HUDEP-2 (cell line): ENCODE results near the gene KIAA0825.

Experiments used
- DNase-seq, 76 experiments: peaks; one replicate each; lab custom pipeline; 2025; ENCODE audit not compliant: unreplicated experiment in 76 of 76; lab: John Stamatoyannopoulos, UW

The KIAA0825 gene

DNA sequence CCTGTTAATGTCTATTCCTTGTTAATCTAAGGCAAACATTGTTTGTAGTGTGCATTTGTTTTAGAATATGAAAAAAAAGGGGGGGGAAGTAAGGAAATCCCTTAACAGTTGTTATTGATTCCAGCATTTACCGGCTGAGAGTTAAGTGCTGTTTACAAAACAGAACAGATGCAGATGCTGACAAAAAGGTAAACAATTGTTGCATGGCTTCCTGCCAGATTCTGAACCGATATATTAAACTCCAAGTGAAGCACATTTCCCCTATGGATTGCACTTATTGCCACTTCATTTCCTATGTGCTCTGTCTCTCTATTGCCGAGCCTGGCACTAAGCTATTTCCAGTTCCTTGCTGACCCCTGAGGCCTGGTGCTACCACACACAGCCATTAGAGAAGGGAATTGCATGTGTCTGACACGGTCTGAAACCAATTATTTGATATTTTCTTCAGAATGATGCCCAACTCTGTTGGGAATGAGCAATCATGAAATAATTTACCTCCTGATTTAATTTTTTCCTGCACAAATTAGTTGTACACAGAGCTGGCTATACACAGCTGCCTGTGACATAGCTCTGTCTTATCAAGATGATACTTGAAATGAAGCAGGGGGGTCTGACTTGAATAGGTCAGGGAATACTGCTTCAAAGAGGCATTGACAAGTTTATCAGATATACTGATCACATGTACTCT, 109.8 kb downstream of the KIAA0825 start:
- no peak for DNase-seq

DNA sequence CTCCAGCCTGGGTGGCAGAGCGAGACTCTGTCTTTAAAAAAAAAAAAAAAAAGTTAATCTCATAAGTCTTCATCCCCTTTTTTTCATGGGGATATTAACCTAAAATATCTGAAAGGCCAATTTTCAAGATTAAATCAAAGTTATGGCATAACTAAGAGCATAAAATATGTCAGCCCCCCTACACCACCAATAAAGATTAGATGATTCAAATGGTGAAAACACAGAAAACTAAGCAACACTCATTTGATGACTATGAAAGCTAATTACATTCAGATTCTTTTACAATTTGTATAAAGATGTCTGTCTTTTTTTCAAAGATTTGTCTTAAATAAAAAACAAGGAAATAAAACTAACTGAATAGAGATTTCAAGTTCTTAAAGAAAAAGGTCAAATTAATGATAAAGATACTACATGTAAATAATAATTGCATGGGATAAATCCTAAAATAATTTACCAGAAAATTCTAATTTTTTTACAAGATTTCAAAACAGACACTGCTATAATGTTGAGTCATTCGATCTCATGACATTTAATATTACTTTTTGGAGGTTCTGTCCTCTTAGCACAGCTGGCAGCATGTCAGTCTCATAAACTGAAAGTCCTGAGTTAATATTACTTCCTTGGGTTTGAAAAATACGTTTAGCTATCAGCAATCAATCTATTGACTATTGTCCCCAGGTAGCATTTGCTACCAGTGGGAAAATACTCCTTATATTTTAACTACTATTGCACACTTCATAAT, 112.9 kb downstream of the KIAA0825 start:
- no peak for DNase-seq

DNA sequence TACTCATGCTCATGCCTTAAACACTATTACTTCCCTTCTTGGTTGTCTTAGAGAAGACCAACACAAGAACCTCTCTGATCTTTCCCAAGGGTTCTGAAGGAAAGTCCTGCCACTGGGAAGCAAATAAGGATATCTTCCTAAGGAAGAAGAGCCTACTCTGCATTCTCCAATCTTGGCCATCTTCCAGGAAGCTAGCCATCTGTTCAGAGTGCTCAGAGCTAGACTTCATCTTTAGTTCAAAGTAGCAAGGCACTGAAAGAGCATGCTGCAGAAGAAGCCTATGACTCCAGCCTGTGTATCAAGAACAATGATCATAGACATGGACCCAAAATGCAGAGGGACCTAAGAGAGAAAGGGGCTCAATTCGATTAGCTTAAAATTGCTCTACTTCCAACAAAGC, 114.7 kb downstream of the KIAA0825 start:
- DNase-seq: no peak

DNA sequence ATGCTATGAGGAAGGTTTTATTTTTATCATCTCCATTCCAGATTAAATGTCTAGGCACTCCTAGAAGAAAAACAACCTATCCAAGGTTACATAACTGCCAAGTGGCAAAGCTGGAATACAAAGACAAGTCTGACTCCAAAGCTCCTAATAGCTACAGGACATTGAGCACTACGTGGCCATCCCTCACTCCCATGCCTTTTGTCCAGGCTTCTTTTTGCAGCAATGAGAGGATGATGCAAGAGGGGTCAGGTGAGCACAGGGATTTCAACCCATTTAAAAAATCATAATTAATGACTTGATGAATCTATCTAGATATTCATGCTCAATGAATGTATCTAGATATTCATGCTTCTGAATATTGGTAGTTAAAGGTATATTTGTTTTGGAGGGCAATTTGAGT, 117.0 kb downstream of the KIAA0825 start:
- DNase-seq: no peak

DNA sequence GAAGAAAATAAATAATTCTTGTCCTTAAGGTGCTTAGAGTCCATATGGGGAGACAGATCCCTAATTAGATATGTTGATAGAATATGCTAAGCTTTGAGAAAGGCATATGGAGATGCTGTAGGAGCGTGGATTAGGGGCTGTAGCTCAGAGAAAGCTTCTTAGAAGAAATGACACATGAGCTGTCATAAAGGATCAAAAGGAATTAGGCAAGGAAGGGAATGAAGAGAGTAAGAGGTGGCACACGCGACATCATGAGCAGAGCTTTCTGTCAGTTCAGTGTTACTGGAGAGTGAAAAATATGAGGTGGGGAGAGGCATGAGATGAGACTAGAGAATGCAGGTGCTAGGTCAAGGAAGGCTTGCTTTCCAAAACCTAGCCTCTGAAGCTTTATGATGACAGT, 118.6 kb downstream of the KIAA0825 start:
- no peak for DNase-seq

DNA sequence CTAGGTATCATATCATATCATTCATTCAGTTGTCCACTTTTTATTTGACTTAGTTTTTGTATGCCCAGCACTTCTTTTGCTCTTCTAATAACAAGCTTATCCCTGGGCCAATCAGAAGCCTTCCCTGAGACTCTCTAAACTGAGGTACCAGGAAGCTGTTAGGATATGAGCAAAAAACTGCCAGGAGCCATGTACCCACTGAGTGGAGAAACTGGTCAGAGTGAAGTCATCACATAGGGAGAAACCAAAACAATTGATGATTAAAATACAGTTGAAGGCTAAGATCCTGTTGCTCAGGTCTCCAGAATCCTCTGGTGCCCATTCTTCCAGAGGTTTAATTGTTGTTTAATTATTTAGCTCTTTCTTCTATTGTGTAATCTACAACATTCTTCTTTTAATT, 120.2 kb downstream of the KIAA0825 start:
- no peak for DNase-seq

DNA sequence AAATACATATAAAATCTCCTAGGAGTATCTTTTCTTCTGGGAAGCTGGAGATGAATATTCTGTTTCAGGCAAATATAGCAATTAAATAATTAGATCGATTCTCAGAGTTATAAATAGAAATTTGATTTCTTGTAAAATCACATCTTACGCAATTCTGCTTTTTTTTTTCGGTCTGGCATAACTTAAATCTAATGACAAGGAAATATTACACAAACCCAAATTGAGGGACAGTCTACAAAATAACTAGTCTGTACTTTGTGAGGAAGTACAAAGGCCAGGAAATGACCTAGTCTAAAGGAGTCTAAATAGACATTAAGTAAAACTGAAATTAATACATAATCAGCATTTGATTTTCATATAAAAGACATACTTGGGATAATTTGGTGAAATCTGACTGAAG, 133.3 kb downstream of the KIAA0825 start:
- no peak for DNase-seq

DNA sequence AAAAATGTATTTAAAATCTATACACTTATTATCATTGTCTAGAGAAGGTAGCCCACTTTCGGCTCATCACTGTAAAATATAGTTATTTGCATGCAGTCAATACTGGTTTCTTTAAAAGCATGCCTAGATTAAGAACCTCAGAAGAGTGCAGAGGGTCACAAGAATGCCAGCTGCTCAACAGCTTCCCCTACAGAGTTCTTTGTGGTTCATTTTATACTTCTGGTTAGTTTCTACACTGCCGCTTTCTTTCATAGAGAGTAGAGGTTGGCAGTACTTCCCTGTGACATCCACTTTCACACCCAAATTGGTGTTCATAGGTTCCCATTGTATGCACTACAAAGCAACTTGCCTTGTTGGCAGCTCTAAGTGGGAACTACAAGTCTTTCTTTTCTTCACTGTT, 137.3 kb downstream of the KIAA0825 start:
- no peak for DNase-seq

DNA sequence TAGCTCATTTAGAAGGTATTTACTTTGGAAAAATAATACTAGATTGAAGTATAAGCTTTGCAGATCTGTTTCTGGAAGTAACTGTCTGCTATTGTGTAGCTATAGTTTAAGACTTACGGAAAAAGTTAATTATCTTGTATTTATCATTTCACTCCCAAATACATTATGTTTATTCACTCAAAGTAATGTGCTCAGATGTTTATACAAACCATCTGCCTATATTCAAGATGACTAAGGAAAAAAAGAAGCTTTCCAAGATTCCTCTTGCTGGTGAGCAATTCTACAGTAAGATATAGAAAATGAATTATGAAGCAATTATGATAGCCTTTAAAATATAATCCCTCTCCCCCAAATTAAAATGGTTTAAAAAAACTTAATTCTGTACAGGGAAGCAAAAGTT, 137.9 kb downstream of the KIAA0825 start:
- DNase-seq: no peak

DNA sequence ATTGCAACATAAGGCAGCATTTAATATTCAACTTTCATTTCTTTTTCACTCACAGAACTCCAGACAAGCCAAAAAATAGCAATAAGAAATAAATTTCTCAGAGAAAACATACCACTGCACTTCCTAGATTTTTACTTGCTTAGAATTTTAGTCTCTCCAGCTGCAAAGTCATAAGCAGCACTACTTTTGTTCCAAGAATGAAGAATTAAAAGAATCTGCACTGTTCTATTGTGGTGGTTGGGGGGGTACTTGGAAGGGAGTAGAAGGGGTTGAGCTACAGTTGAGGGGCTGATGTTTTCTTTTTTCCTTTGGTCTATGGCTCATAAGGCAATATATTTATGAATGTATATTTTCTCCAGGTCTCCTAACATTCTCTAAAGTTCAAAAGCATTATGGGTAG, 144.5 kb downstream of the KIAA0825 start:
- DNase-seq: no peak

DNA sequence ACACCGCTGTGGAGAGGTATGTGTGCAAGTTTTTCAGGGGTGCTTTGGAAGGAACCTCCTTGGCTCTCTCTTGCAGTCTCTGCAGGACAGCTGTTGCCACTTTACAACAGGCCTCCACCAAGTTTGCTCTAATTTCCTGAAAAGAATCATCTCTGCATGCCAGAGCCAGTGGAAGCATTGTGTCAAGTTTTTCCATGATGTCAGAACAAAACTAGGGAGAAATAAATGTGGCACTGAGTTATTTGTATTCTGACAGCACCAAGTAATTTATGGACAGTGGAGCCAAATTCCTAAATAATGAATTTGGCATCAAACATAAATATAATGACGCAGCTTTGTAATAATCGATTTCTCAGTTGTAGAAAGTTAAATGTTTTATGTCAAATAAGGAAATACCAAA, 146.9 kb downstream of the KIAA0825 start:
- DNase-seq: no peak

DNA sequence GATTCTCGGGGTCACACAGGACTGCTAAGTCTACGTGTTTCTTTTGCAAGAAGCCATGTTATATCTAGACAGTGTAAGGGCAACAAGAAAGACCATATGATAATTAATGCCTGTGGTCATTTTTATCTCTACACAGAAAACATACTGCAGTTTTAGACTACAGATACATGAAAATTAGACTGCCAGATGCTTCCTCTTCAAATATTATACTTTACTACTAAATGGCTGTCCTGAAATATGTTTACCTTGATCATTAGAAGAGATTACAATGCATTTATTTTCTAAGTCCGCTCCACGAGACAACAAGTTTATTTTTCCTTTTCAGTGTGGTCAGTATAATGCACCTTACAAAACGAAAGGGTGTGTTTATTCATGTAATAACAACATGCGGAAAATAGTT, 147.6 kb downstream of the KIAA0825 start:
- no peak for DNase-seq

DNA sequence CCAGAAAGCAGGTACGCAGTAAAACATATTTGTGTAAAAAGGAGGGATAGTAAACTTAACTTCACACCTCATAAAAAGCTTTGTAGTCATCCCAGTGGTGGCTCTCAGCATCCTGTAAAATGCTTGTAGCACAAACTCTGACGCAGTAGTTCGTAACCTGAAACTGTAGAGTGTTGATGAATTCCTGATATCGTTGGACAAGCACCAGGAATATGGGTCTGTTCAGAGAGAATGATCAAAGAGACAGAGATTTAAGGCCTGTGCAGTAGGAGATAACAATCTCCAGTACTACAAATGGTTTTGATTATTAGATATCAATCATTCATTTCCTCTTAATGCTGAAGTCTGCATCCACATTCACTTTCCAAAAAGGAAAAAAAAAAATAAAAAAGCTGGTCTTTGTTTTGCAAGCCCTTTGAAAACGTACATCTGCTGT, 148.5 kb downstream of the KIAA0825 start:
- no peak for DNase-seq

DNA sequence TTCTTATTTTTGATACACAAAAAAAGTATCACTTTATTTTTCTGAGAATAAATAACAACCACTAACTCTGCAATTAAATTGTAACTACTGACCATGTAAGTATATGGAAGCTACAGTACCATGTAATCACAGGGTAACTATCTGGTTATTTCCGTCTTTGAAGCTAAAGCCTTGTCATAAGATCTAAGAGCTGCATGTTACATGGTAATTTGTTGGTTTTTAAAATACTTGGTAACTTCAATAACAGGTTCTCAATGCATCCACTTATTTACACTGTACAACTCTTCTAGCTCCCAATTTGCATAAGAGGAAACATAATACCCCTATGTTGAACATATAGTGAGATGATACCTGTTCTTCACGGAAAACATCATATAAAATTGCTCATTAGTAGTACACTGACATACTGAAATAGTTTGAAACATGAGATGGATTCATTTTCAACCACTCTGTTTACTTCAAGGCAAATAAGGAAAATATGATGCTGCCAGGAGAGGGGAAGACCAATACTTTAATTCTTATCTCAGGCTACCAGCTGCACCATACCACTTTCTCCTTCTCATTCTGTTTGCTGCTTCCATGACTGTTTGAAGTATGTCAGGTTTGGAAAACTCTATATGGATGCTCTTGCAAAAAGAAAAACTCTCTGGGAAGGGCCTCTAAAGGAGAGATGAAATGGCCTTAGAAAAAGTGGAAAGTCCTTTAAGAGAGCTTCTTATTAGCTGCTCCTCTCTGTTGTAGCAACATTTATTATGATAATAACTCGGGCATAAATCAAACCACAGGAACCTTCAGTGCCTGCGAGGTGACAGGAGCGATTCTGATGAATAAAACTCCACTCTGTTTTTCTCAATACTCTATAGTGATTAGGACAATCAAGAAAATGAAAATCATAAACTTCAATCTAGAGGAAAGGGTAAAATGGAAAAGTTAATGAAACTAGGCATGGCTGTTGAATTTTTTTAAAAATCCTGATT, 150.2 kb downstream of the KIAA0825 start:
- no peak for DNase-seq

DNA sequence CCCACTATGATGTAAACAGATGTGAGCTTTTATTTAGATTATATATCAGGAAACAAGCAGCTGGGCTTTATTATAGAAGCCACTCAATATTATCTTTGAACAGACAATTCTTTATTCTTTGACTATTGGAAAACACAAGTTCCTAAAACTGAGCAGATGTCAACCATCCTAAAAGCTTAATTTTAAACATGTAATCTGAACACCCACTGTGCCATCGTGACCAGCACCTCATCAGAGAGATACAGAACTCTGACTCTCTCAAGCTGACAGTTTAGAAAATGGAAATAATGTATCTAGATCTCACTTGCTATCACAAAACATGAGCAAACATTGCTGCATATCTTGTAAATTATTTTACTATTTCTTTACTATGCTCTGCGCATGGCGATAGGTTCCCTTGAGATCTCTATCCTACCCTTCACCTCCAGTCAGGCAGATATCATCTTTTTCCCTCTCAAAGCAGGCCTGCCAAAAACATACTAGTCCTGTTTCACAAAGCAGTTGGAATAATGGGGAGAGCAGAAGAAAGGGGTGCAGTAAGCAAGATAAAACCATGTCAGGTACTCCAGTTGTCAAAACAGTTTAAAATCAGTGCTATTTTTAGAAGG, 151.0 kb downstream of the KIAA0825 start:
- no peak for DNase-seq

DNA sequence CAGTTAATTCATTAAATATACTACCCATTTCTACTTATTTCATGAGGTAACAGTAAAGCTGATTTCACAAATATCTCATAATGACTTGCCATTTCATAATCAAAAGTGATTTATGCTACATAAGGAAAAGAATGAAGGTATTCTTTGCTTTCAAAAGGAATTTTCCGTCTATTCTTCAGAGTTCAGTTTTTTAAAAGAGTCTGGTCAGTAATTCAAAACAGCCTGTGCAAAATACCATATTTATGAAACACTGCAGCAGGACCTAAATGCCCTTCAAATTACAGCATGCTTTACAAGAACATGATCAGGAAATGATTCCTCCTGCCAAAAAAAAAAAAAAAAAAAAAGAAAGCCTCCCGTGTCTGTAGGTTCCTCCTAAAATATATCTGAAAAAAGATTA, 154.7 kb downstream of the KIAA0825 start:
- DNase-seq: no peak

DNA sequence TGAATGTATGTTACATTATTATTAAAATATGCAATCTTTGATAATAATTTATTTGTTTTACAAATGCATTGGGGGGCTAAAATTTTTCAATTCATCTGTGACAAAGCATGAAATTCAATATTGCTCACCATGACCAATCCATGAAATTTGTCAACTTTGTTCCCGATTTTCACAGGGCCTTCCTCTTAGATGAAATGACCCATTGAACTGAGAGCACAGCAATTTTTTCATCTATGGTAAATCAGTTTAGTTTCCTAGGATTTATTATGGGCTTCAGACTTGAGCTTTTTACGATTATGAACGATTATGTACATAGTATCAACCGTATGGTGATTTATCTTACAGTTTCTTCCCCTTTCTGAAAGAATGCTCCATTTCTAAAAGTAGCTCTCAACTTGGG, 157.3 kb downstream of the KIAA0825 start:
- DNase-seq: no peak

DNA sequence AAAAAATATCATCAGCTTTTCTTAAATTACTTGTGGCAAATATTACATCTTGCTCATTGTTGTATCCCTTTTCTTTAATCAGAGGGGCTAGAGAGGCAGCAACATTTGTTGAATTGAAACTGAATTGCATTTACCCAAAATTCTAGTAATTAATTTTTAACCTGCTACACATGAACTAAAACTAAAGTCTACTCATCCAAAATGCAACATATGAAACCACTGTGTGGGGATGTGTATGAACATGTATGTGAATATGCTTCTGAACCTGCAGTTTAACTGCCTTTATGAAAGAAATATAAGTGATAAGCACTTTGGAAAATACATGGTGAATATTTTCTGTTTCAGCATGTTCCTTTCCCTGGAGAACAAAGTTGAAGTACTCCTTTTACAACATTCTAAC, 158.5 kb downstream of the KIAA0825 start:
- DNase-seq: no peak

DNA sequence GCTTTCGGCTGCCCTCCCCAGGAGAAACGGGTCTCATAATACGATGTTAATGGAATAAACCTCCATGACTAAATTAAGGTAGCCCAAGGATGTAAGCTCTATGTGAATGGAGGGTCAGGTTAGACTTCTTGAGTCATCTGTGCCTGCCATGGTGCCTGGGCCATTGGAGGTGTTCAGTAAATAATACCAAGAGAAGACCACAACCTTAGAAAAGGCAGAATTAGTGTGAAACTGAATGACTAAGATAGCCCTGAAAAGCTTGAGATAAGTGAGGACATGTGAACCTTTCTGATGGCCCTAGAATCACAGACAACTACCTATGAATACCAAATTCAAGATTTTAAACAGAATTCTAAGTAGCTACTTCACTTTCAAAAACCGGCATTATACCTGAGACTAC, 160.6 kb downstream of the KIAA0825 start:
- no peak for DNase-seq

DNA sequence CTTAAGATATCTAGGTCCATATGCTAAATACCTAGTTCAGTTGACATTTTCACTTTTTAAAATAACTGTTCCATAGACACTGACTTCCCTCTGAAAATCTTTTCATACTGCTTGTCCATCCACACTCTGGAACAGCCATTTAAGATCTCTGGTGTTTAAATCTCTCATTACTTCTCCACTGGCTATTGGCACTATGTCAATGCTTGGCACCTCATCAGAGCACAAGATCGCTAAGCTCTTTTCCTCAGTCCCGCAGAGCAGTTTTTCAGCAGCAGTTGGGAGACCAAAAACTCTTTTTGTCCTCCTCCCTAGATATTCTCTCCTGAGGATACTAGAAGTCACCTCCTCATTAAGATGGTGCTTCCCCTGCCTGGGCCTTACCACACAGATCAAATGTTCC, 172.7 kb downstream of the KIAA0825 start:
- no peak for DNase-seq

DNA sequence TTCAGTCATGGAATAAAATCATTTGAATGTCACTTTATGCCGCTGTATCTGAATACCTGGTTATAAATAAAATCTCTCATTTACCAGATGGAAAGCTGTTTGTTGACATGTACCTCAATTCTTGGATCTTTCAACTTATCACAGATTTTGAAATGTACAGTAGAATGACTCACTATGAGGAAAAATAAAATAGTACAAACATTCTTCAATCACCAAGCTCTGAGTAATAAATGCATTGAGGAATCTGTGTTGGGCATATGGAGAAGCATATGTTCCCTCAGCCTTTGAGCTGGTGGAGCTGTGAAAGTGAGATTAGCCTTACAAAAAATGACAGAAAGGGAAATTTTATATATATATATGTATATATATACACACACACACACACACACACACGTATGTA, 175.4 kb downstream of the KIAA0825 start:
- no peak for DNase-seq
